Epithelial cell of esophagus (primary cell): ENCODE measurements around the gene LMOD3.

Experiments used
- DNase-seq: peaks from one replicate; pipeline ENCODE4 v3.0.0; 2010; ENCODE audit warnings: low read depth
- H3K4me3 ChIP-seq: 2 replicates; pipeline ENCODE4 v1.5.1; 2011; ENCODE audit warnings: mild to moderate bottlenecking, low read length, control low read depth
- CTCF ChIP-seq: IDR thresholded peaks from 2 replicates; pipeline ENCODE4 v1.5.1; 2011; ENCODE audit warnings: low read depth, mild to moderate bottlenecking, low read length, control low read depth, inconsistent platforms; ENCODE audit not compliant: insufficient read depth; ENCODE audit errors: missing control alignments

LMOD3 gene

GRCh38 chr3:69108811-69109210 is 13.6 kb downstream of the LMOD3 start:
- TF ChIP-seq CTCF: no peak
- DNase-seq: no peak
- H3K4me3 ChIP-seq: no peak overlapping the region

GRCh38 chr3:69107841-69108240 is 14.6 kb downstream of the LMOD3 start:
- DNase-seq: no peak
- TF ChIP-seq CTCF: no peak
- H3K4me3 ChIP-seq: no peak overlapping the region

GRCh38 chr3:69105320-69105719 is 17.1 kb downstream of the LMOD3 start:
- no peak for TF ChIP-seq CTCF
- no peak overlapping the region for H3K4me3 ChIP-seq
- no peak for DNase-seq

GRCh38 chr3:69104586-69104985 is 17.8 kb downstream of the LMOD3 start:
- DNase-seq: no peak
- no peak overlapping the region for H3K4me3 ChIP-seq
- no peak for TF ChIP-seq CTCF

GRCh38 chr3:69103123-69103522 is 19.3 kb downstream of the LMOD3 start:
- no peak for TF ChIP-seq CTCF
- no peak overlapping the region for H3K4me3 ChIP-seq
- no peak for DNase-seq

GRCh38 chr3:69102384-69102783 is 20.0 kb downstream of the LMOD3 start:
- H3K4me3 ChIP-seq: no peak overlapping the region
- no peak for TF ChIP-seq CTCF
- peak; percentile 42 for DNase-seq

GRCh38 chr3:69099576-69099975 is 22.8 kb downstream of the LMOD3 start:
- H3K4me3 ChIP-seq: no peak overlapping the region
- no peak for TF ChIP-seq CTCF
- DNase-seq: no peak
